Measurements from ENCODE around the gene HSP90AB1.

The HSP90AB1 gene

DNA sequence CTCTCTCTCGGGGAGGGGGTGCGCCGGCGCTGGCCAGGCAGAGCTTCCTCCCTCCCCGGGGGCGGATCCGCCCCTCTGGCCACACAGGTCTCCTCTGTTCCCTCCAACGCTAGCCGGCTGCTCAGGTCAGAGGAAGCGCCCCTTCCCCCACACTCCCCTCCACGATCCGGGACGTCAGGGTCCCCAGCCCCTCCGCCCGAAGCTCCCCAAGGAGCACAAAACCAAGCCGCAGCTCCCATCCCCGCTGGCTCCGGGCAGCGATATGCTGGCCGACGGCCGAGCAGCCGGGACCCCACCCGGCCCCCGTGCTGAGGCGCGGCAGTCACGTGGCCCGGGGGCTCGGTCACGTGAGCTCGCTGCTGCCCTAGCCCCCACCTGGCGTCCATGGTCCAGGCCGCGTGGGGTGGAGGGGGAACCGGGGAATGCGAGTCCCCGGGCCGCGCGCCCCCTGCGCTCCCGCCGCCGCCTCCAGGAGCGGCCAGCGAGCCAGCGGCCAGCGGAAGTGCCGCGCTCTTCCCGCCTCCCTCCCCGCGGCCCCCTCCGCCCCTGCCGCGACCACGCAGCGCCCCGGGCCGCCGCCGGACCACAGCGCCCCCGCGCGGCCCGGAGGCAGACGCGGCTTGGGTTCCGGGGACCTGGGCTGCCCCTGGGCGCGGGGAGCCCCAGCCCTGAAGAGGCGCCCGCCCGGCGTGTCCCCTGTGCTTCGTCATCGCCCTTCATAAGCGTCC, 10.3 kb downstream of the HSP90AB1 start, which contains the start of gene SLC35B2:
TSS of gene SLC35B2 (minus strand) at position 504 of the 728 bp plus-strand sequence. CDS start at position 386, 118 bp downstream.
- H3K4me3 ChIP-seq (replicated peaks; ENCODE audit: insufficient read depth, low read length) = peak within 1 kb of the TSS; percentile 91
- DNase-seq (ENCODE audit: low read depth in 1 of 2, low spot score in 1 of 2) = peak in 1 of 2 experiments; percentile 57
- no peaks in the 10 kb centered on the region for H3K27me3 ChIP-seq (ENCODE audit: insufficient read depth, poor library complexity, severe bottlenecking)
- TF ChIP-seq GABPA (IDR thresholded peaks at IDR 0.05; ENCODE audit: low read depth) (no peak), SPI1 (IDR thresholded peaks at IDR 0.05; ENCODE audit: borderline replicate concordance, low read depth) (0 out of 2 replicates have a peak, but pooled peaks have one; percentile 2), POLR2AphosphoS5 (IDR thresholded peaks at IDR 0.05; ENCODE audit: low read depth) (peak; percentile 36; the same call in 1 of the 2 replicates)
- TF ChIP-seq, protein P1, sequence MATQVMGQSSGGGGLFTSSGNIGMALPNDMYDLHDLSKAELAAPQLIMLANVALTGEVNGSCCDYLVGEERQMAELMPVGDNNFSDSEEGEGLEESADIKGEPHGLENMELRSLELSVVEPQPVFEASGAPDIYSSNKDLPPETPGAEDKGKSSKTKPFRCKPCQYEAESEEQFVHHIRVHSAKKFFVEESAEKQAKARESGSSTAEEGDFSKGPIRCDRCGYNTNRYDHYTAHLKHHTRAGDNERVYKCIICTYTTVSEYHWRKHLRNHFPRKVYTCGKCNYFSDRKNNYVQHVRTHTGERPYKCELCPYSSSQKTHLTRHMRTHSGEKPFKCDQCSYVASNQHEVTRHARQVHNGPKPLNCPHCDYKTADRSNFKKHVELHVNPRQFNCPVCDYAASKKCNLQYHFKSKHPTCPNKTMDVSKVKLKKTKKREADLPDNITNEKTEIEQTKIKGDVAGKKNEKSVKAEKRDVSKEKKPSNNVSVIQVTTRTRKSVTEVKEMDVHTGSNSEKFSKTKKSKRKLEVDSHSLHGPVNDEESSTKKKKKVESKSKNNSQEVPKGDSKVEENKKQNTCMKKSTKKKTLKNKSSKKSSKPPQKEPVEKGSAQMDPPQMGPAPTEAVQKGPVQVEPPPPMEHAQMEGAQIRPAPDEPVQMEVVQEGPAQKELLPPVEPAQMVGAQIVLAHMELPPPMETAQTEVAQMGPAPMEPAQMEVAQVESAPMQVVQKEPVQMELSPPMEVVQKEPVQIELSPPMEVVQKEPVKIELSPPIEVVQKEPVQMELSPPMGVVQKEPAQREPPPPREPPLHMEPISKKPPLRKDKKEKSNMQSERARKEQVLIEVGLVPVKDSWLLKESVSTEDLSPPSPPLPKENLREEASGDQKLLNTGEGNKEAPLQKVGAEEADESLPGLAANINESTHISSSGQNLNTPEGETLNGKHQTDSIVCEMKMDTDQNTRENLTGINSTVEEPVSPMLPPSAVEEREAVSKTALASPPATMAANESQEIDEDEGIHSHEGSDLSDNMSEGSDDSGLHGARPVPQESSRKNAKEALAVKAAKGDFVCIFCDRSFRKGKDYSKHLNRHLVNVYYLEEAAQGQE (IDR thresholded peaks at IDR 0.05; ENCODE audit: insufficient replicate concordance, low read depth) = no peak
- TF ChIP-seq, protein P2, sequence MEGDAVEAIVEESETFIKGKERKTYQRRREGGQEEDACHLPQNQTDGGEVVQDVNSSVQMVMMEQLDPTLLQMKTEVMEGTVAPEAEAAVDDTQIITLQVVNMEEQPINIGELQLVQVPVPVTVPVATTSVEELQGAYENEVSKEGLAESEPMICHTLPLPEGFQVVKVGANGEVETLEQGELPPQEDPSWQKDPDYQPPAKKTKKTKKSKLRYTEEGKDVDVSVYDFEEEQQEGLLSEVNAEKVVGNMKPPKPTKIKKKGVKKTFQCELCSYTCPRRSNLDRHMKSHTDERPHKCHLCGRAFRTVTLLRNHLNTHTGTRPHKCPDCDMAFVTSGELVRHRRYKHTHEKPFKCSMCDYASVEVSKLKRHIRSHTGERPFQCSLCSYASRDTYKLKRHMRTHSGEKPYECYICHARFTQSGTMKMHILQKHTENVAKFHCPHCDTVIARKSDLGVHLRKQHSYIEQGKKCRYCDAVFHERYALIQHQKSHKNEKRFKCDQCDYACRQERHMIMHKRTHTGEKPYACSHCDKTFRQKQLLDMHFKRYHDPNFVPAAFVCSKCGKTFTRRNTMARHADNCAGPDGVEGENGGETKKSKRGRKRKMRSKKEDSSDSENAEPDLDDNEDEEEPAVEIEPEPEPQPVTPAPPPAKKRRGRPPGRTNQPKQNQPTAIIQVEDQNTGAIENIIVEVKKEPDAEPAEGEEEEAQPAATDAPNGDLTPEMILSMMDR (IDR thresholded peaks at IDR 0.05; ENCODE audit: insufficient read depth, low read length) = peak; percentile 27
- H3K27ac ChIP-seq (replicated peaks) = peak within 1 kb of the TSS; percentile 81

DNA sequence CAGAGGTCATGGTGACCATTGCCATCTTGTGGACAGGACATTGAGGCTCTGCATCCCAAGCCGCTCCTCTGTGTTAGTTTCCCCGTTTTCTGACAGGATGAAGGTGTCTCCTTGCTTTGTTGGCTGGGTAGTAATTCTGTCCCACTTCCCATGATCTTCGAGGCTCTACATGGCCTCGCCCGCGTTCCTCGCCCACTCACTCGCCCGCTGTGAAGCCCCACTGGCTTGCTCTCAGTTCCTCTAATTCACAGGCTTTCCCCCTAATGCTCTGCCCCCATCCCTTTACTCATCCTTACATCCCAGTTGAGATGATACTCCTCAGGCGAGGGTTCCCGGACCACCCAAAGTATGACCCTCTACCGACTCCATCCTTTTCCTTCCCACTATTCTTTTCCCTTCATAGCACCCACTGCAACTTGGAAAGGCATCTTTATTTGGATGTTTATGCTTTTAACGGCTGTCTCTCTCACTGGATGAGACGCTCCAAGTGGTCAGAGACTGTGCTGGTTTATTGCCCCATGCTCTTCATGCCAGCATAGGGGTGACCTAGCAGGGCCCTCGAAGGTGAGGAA, 10.9 kb downstream of the HSP90AB1 start:
- DNase-seq (ENCODE audit: low read depth in 1 of 2, low spot score in 1 of 2) = no peak
- Histone ChIP-seq H3K27me3 (ENCODE audit: insufficient read depth, poor library complexity, severe bottlenecking) (no peaks in the 10 kb centered on the region), H3K4me3 (replicated peaks; ENCODE audit: insufficient read depth, low read length) (peak overlapping the region; percentile 91), H3K27ac (replicated peaks) (peak overlapping the region; percentile 31)
- TF ChIP-seq GABPA (IDR thresholded peaks at IDR 0.05; ENCODE audit: low read depth) = no peak
- TF ChIP-seq, protein P2 (IDR thresholded peaks at IDR 0.05; ENCODE audit: insufficient read depth, low read length) = no peak
- no peak; the same call in 1 of the 2 replicates for TF ChIP-seq POLR2AphosphoS5 (IDR thresholded peaks at IDR 0.05; ENCODE audit: low read depth)
- TF ChIP-seq SPI1 (IDR thresholded peaks at IDR 0.05; ENCODE audit: borderline replicate concordance, low read depth) = no peak
- TF ChIP-seq, protein P1 (IDR thresholded peaks at IDR 0.05; ENCODE audit: insufficient replicate concordance, low read depth) = no peak

DNA sequence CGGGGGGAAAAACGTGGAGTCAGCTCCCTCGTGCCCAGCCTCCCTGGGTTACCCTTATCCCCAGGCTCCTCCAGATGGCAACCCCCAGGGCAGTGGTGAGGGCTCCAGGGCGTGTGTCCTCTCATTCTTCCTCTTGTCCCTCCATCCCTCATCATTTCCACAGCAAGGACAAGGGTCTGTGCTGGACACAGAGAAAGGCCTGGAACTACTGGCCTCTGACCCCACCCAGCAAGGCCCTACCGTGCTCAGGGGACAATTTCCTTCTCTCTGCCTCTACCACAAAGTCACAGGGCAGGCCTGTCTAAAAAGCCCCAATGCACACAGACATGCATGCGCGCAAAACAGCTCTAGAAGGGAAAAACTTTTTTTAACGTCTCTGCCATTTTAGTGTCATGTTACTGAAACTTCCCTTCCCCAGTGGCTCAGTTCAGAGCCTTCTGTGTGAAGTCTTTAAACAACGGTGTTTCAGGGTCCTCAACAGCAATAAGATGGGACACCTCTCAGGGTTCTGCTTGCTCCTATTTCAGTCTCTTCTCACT, 11.5 kb downstream of the HSP90AB1 start:
- DNase-seq (ENCODE audit: low read depth in 1 of 2, low spot score in 1 of 2) = no peak
- no peak for TF ChIP-seq SPI1 (IDR thresholded peaks at IDR 0.05; ENCODE audit: borderline replicate concordance, low read depth)
- TF ChIP-seq, protein P2 (IDR thresholded peaks at IDR 0.05; ENCODE audit: insufficient read depth, low read length) = no peak
- TF ChIP-seq GABPA (IDR thresholded peaks at IDR 0.05; ENCODE audit: low read depth) = no peak
- H3K4me3 ChIP-seq (replicated peaks; ENCODE audit: insufficient read depth, low read length) = no peak overlapping the region
- no peak overlapping the region; the same call in 1 of the 2 replicates for H3K27ac ChIP-seq (replicated peaks)
- H3K27me3 ChIP-seq (ENCODE audit: insufficient read depth, poor library complexity, severe bottlenecking) = no peaks in the 10 kb centered on the region
